Measurements from ENCODE around the gene MACROD2. TPM values are rescaled to one million over a fixed set of nuclear protein-coding genes. Genes with fewer than 3 reads are reported as not detected.

The MACROD2 gene
- total RNA-seq, 1 donor from 2014 or later, result 6.4 TPM

- Mint-ChIP-seq H3K27ac (ENCODE audit: unreplicated experiment) (no peak overlapping the region), H3K4me3 (no peak overlapping the region)
Measured at GRCh38 chr20:14413835-14414234, 418.5 kb downstream of the MACROD2 start.

GRCh38 chr20:14414560-14414959 lies 419.2 kb downstream of the MACROD2 start:
- Mint-ChIP-seq H3K4me1 (peaks cover 20% of the 10 kb centered on the region), H3K9me3 (no peaks in the 10 kb centered on the region), H3K27me3 (ENCODE audit: low read depth) (no peaks in the 10 kb centered on the region), H3K4me3 (no peak overlapping the region), H3K36me3 (ENCODE audit: low read depth) (no peaks in the 10 kb centered on the region), H3K27ac (ENCODE audit: unreplicated experiment) (no peak overlapping the region)
- TF ChIP-seq, protein P1, sequence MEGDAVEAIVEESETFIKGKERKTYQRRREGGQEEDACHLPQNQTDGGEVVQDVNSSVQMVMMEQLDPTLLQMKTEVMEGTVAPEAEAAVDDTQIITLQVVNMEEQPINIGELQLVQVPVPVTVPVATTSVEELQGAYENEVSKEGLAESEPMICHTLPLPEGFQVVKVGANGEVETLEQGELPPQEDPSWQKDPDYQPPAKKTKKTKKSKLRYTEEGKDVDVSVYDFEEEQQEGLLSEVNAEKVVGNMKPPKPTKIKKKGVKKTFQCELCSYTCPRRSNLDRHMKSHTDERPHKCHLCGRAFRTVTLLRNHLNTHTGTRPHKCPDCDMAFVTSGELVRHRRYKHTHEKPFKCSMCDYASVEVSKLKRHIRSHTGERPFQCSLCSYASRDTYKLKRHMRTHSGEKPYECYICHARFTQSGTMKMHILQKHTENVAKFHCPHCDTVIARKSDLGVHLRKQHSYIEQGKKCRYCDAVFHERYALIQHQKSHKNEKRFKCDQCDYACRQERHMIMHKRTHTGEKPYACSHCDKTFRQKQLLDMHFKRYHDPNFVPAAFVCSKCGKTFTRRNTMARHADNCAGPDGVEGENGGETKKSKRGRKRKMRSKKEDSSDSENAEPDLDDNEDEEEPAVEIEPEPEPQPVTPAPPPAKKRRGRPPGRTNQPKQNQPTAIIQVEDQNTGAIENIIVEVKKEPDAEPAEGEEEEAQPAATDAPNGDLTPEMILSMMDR (conservative IDR thresholded peaks at IDR 0.05), result no peak
- no peak for DNase-seq (ENCODE audit: low read depth, low spot score)

More at GRCh38 chr20:14413835-14414234, 418.5 kb downstream of the MACROD2 start:
- no peaks in the 10 kb centered on the region for H3K9me3 Mint-ChIP-seq
- DNase-seq (ENCODE audit: low read depth, low spot score), result no peak
- no peaks in the 10 kb centered on the region for H3K27me3 Mint-ChIP-seq (ENCODE audit: low read depth)
- no peaks in the 10 kb centered on the region for H3K36me3 Mint-ChIP-seq (ENCODE audit: low read depth)
- TF ChIP-seq, protein P1 (conservative IDR thresholded peaks at IDR 0.05), result no peak
- H3K4me1 Mint-ChIP-seq, result peaks cover 20% of the 10 kb centered on the region

- no peaks in the 10 kb centered on the region for H3K9me3 Mint-ChIP-seq
- H3K36me3 Mint-ChIP-seq (ENCODE audit: low read depth), result no peaks in the 10 kb centered on the region
- TF ChIP-seq, protein P1 (conservative IDR thresholded peaks at IDR 0.05), result no peak
- H3K27ac Mint-ChIP-seq (ENCODE audit: unreplicated experiment), result no peak overlapping the region
- H3K4me1 Mint-ChIP-seq, result peaks cover 20% of the 10 kb centered on the region
- no peak overlapping the region for H3K4me3 Mint-ChIP-seq
- H3K27me3 Mint-ChIP-seq (ENCODE audit: low read depth), result no peaks in the 10 kb centered on the region
- DNase-seq (ENCODE audit: low read depth, low spot score), result no peak
Measured at GRCh38 chr20:14415467-14415866, 420.2 kb downstream of the MACROD2 start.

DNA sequence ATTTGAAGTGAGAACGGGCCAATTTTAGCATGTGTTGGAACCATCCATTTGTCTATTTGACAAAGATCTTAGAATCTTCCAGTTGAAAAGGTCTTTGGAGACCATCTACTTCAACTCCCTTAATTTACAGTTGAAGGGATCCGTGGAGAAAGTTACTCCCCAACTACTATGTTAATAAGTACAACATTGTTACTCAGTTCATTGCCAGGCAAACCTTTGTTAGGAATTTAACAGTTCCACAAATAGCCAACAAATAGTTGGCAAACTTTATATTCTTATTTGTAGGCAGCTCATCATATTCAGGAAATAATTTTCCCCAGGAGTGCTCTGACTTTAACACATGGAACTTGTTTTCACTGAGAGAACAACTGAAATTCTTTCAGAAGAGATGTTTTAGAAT lies 423.1 kb downstream of the MACROD2 start:
- Mint-ChIP-seq H3K9me3 (peaks cover 3% of the 10 kb centered on the region), H3K4me3 (no peak overlapping the region), H3K36me3 (ENCODE audit: low read depth) (no peaks in the 10 kb centered on the region), H3K27ac (ENCODE audit: unreplicated experiment) (no peak overlapping the region), H3K27me3 (ENCODE audit: low read depth) (no peaks in the 10 kb centered on the region), H3K4me1 (peaks cover 9% of the 10 kb centered on the region)
- no peak for DNase-seq (ENCODE audit: low read depth, low spot score)
- TF ChIP-seq, protein P1 (conservative IDR thresholded peaks at IDR 0.05), result no peak

DNA sequence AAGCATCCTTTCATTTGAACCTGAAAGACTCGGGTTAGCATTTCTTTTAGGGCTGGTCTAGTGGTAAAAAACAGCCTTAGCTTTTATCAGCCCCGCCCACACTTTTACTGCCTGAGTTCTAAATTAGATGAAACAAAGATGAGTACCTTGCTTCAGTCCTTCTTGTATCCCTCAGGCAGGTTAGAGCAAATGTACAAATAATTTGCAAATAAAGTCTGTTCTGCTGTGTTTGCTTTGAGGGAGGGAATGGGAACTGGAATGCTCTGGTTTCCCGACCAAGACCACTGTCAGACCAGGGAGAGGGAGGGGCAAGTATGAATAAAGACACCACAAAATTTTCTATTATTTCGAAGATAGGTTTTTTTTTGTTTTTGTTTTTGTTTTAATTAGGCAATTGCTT lies 427.6 kb downstream of the MACROD2 start:
- no peaks in the 10 kb centered on the region for H3K27me3 Mint-ChIP-seq (ENCODE audit: low read depth)
- no peaks in the 10 kb centered on the region for H3K36me3 Mint-ChIP-seq (ENCODE audit: low read depth)
- TF ChIP-seq, protein P1 (conservative IDR thresholded peaks at IDR 0.05), result no peak
- no peaks in the 10 kb centered on the region for H3K4me1 Mint-ChIP-seq
- no peak for DNase-seq (ENCODE audit: low read depth, low spot score)
- H3K27ac Mint-ChIP-seq (ENCODE audit: unreplicated experiment), result no peak overlapping the region
- H3K9me3 Mint-ChIP-seq, result peaks cover 3% of the 10 kb centered on the region
- H3K4me3 Mint-ChIP-seq, result no peak overlapping the region

GRCh38 chr20:14431568-14431967 lies 436.3 kb downstream of the MACROD2 start:
- H3K36me3 Mint-ChIP-seq (ENCODE audit: low read depth), result no peaks in the 10 kb centered on the region
- no peaks in the 10 kb centered on the region for H3K4me1 Mint-ChIP-seq
- no peaks in the 10 kb centered on the region for H3K27me3 Mint-ChIP-seq (ENCODE audit: low read depth)
- TF ChIP-seq, protein P1 (conservative IDR thresholded peaks at IDR 0.05), result no peak
- no peak for DNase-seq (ENCODE audit: low read depth, low spot score)
- H3K27ac Mint-ChIP-seq (ENCODE audit: unreplicated experiment), result no peak overlapping the region
- no peak overlapping the region for H3K4me3 Mint-ChIP-seq
- peaks cover 6% of the 10 kb centered on the region for H3K9me3 Mint-ChIP-seq

Data from neural crest cell (in vitro differentiated cells).